RKO (cell line): ENCODE results near the gene ZNF433.

Experiments used
- DNase-seq: peaks from one replicate; pipeline ENCODE4 v3.0.0-alpha.2; 2016; ENCODE audit warnings: low spot score

ZNF433 gene

DNA sequence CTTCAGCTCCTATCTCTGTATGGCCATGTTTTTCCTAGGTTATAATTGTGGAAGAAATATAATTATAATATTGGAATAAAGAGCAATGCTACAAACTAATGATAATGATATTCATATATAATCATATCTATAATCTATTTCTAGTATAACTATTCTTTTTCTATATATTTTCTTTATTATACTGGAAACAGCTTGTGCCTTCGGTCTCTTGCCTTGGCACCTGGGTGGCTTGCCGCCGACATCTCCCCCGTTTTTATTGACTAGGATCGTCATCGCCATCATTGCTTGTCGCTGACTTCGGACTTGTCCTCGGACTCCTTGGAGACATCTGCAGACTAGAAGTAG lies 46.4 kb downstream of the ZNF433 start:
- no peak for DNase-seq

DNA sequence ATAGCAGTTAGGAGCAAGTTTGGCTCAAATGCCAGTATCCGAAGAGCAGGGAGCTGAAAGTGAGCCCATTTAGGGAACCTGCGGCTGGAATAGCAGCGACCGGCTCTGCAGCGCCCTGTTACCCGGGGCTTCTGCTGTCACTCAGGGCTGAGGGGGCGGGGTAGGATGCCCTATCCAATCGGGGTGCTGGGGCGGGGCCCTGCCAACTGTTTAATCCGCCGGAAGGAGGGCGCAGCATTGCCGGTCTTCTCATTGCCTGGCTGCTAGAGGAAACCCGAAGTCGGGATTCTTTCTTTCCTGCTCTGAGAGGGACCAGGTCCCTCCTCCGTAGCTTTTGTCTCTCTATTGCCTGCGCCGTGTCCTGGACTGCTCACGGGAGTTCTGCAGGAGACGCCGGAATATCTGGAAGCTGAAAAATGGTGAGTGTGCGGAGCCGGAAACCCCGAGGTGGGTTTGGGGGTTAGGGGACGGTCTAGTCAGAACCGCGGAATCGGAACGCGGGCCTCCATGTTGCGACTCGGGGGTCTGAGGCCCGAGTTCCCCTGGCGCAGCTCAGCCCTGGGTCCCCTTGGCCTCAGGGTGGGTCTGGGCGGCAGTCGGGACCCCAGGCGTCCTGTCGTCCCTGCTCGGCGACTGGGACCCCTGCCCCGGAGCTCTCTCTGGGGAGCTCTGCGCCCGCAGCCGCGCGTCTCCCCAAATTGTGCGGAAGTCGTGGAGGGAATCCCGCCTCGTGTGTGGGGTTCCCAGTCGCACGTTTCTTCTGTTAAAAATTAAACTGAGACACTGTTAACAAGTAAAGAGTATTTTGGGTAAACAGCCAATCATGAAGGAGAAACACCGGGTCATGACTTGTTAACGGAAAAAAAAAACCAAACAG lies 47.8 kb downstream of the ZNF433 start:
- peak; percentile 97 for DNase-seq

DNA sequence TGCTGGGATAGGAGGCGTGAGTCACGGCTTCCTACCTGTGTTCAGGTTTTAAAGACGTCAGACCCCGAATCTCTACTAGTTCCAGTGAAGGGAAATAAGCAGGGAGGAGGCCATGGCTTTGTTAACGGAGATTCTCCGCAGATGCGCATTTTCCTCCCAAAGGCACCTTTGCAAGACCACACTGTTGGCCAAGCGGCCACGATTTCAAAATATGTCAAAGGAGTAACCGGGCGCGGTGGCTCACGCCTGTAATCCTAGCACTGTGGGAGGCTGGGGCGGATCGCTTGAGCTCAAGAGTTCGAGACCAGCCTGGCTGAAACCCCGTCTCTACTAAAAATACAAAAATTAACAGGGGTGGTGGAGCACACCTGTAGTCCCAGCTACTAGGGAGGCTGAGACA lies 48.7 kb downstream of the ZNF433 start:
- no peak for DNase-seq

DNA sequence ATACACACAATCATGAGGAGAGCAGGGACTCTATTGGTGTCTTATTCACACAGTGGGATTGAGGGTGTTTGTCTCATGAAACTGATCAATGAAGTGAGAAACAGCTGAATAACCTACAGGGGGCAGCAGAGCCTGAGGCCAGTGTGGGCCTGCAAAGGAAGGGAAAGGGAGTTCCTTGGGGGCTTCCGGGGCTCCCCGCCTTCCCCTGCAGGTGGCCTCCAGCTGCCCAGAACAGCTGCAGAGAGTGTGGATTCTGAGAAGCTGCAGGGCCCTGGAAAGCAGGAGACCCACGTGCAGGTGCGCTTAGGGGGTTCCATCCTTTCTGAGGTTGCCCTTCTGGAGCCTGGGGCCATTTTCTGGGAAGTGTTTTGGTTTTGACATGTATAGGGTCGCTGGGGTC lies 50.5 kb downstream of the ZNF433 start:
- peak; percentile 40 for DNase-seq

DNA sequence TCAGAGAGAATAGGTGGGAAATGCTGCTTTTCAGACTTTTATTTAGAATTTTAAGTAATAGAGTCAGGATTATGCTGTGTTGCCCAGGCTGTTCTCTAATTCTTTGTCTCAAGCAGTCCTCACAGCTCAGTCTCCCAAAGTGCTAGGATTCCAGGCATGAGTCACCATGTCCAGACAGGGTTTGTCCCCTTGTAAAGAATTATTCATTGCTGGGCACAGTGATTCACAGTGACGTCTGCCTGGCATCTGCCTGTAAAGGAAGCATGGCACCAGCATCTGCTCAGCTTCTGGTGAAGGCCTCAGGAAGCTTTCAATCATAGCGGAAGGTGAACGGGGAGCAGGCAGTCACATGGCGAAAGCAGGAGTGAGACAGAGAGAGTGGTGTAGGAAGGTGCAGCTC lies 53.0 kb downstream of the ZNF433 start:
- peak; percentile 91 for DNase-seq

DNA sequence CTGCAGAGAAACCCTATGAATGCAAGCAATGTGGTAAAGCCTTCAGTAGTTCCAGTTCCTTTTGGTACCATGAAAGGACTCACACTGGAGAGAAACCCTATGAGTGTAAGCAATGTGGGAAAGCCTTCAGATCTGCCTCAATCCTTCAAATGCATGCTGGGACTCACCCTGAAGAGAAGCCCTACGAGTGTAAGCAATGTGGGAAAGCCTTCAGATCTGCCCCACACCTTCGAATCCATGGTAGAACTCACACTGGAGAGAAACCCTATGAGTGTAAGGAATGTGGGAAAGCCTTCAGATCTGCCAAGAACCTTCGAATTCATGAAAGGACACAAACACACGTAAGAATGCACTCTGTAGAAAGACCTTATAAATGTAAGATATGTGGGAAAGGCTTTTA lies 56.0 kb downstream of the ZNF433 start:
- no peak for DNase-seq

DNA sequence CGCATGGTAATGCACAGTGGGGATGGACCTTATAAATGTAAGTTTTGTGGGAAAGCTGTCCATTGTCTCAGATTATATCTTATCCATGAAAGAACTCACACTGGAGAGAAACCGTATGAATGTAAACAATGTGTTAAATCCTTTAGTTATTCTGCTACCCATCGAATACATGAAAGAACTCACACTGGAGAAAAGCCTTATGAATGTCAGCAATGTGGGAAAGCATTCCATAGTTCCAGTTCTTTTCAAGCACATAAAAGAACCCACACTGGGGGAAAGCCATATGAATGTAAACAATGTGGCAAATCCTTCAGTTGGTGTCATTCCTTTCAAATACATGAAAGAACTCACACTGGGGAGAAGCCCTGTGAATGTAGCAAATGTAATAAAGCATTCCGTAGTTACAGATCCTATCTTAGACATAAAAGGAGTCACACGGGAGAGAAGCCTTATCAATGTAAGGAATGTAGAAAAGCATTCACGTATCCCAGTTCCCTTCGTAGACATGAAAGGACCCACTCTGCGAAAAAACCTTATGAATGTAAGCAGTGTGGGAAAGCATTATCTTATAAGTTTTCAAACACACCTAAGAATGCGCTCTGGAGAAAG lies 56.9 kb downstream of the ZNF433 start:
- no peak for DNase-seq

DNA sequence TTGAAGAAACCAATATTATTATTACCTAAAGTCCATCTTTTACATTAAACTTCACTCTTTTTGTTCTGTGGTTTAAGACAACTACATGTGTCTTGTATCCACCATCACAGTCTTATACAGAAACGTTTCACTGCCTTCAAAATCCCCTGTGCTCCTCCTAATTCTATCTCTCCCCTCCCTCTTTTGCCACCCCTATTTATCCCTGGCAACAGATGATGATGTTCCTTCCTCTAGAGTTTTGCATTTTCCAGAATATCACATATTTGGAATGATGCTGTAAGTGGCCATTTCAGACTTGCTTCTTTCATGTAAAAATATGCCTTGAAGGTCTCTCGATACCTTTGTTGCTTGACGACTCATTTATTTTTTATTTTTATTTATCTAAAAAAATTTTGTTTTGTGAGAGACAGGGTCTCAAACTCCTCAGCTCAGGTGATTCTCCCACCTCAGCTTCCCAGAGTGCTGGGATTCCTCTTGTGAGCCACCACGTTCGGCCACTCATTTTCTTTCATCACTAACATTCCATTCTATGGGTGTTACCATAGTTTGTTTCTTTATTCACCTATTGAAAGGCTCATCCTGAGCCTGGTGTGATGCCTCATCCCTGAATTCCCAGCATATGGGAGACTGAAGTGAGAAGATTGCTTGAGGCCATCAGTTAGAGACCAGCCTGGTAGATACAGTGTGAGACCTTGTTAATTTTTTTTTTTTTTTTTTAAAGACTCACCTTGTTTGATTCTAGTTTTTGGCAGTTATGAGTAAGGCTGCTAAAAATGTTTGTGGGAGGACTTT lies 62.3 kb downstream of the ZNF433 start:
- DNase-seq: no peak

DNA sequence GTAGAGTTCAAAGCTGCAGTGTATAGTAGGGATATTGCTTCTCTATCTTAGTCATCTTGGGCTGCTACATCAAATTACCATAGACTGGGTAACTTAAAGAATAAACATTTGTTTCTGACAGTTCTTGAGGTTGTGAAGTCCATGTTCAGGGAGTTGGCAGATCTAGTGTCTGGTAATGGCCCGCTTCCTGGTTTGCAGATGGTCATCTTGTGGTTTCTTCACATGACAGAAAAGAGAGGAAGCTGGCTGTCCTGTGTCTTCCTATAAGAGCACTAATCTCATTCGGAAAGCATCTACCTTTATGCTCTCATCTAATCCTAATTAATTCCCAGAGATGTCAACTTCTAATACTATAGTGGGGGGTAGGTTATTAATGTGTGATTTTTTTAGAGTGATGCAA lies 64.4 kb downstream of the ZNF433 start:
- DNase-seq: no peak

DNA sequence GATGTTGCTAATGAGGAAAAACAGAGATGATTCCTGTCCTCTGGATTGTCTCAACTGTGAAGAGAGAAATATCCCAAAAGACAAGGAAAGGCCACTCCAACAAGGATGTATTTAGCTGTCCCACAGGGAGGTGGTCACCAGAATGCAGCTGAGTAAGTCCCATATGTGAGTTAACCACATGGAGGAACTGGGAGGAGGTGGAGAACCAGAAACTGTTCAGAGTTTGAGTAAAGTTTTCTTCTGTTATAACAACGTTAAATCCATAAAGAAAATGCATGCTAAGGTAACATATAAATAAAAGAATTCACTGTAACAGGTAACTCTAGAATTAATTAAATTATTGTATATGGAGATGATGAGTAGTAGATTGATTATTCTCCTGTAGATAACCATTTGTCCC lies 65.3 kb downstream of the ZNF433 start:
- no peak for DNase-seq

DNA sequence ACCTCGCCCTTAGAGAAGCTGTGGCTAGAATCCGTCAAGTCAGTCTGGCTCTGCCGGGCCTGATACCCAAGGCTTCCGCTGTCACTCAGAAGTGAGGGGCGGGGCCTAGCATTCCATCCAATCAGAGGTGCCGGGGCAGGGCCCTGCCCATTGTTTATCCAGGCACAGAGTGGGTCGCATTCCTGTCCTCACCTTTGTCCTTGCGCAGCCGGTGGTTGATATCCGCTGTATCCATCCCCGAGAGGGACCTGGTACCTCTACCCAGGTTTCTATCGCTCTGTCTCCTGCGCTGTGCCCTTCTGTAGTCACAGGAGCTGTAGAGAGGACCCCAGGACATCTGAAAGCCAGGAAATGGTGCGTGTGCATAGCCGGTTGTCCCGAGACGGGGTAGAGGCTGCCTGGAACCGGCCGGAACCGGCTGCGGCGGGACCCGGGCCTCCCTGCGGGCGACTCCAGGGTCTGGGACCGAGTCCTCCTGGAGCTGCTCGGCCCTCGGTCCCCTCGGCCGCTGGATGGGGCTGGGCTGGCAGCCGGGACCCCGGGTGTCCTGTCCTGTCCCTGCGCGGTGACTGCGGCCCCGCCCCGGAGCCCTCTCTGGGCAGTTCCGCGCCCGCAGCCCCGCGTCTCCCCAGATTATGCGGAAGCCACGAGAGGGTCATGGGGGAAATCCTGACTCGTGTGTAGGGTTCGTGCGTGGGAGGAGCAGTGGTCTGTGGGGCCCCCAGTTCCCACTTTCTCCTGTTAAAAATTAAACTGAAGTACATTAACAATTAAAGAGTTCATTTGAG lies 70.4 kb downstream of the ZNF433 start, which contains the start of gene ZNF763:
Gene ZNF763, plus strand, starts transcription at position 183 of the 788 bp plus-strand sequence. Its CDS starts 169 bp downstream, at position 352.
- peak; percentile 96 for DNase-seq
